RKO (cell line): ENCODE results near the gene FCGR3B.
"Not testable (repeated sequence)": the region's sequence is repeated elsewhere in the genome, so short reads cannot be mapped to it uniquely, and the experiment has no call there.

Experiments
- DNase-seq: peaks from one replicate; pipeline ENCODE4 v3.0.0-alpha.2; 2016; ENCODE audit warnings: low spot score

Gene FCGR3B

GRCh38 chr1:161605762-161606540, 25.0 kb downstream of the FCGR3B start:
- not testable (repeated sequence) for DNase-seq

GRCh38 chr1:161605024-161605423, 26.0 kb downstream of the FCGR3B start:
- not testable (repeated sequence) for DNase-seq

DNA sequence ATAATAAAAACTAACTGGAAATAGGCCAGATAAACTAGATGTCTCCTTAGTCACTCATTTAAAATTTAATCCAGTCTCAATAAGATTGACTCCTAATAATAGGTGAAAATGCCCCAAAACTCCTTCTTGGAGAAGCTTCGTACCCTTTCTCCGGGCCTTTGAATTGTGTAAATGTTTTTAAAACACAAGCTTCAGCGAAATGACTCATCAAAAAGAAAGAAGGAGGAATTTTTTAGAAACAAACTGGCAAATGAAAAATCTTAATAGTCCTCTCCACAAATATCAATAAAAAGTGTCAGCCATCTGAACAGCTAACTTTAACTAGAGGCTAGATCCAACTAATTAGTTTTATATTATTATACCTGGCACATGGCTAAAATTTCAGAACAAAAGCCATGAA, 33.9 kb downstream of the FCGR3B start:
- not testable (repeated sequence) for DNase-seq

- not testable (repeated sequence) for DNase-seq
Measured at GRCh38 chr1:161595583-161595982, 35.4 kb downstream of the FCGR3B start.

DNA sequence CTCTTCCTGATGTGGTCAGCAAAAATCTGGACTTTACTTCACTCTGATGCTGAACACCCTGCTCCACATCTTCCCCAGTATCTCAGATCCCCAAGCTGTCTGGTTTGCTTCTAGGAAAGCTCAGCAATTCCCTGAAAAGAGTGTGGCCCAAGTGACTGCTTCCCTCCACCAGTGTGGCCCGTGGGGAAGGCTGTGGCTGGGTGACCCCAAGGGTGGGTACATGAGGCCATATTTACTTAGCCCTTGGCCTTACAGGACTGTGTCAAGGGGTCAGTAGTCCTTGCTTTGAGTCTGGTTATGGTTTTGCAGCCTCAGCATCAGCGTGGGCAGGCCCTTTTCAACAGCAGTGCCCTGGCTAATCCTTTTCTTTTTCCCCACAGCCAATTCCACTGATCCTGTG, 35.8 kb downstream of the FCGR3B start:
- DNase-seq: not testable (repeated sequence)

- not testable (repeated sequence) for DNase-seq
Measured at GRCh38 chr1:161594269-161594984, 36.5 kb downstream of the FCGR3B start.

DNA sequence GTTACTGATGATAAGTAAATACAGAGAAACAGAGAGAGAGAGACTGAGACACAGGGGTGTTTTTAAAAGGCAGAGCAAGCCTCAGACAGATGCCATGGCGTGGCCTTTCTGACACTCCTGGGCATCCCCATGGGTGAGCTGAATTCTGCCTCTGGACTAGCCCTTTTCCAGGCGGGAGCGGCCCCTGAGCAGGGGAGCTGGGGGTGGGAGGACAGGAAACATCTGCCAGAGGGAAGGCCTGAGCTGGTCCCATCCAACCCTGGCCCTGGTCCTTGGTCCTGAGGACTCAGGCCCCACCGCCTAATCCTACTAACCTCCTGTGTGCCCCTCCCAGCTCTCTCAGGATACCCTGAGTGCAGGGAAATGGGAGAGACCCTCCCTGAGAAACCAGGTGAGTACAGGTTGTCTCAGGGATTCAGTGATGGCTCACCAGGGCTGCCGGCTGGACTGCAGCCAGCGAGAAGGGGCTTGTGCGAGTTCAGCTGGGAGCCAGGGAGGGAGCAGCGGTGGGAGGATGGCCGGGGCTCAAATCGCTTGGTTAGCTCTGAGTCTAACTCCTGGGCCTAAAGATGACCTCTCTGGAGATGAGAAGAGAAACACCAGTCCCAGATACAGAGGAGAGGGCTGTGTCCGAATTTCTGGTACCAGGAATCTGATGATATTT, 37.8 kb downstream of the FCGR3B start:
- not testable (repeated sequence) for DNase-seq

DNA sequence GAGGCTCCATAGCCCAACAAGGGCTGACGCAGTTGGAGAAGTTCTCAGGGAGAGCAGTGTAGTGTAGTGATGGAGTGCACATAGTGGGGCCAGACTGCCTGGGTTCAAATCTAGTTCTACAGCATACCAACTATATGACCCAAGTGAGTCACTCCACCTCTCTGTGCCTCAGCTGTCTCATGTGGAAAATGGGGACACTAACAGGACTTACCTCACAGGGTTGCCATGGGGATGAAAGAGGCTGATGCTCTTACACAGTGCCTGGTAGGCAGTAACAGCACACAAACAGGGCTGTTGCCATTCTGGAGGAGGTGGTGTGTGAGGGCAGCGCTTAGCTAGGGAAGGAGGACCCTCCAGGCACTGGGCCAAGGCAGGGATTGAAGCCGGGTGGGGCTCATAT, 38.4 kb downstream of the FCGR3B start:
- not testable (repeated sequence) for DNase-seq

DNA sequence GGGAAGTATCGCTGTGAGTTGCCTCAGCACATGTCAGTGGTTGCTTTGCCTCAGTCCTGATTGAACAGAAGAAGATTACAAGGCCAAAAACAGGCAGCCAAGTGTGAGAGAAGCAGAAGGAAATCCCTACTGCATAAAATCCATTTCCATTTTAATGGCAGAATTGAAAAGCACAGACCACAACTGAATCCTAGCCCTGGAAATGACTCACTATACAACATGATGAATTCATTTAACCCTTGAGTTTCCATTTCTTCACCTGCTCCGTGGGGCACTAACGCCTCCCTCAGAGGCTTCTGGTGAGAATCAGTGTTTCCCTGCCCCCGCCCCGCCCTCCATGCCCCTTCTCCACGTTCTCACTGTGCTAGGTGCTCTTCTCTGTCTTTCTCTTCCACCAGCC, 41.1 kb downstream of the FCGR3B start:
- not testable (repeated sequence) for DNase-seq

DNA sequence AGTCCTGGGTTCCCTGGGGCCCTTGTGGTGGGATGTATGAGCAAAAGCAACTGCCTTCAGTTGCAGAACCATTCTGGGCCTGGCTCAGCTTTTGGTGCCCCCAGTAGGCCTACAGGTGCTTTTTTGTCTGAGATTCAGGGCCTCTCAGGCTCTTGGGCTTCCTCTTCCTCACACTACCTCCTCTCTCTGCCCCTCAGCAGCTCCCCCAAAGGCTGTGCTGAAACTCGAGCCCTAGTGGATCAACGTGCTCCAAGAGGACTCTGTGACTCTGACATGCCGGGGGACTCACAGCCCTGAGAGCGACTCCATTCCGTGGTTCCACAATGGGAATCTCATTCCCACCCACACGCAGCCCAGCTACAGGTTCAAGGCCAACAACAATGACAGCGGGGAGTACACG, 41.6 kb downstream of the FCGR3B start:
- DNase-seq: not testable (repeated sequence)

- DNase-seq: not testable (repeated sequence)
Measured at GRCh38 chr1:161588596-161588995, 42.4 kb downstream of the FCGR3B start.

GRCh38 chr1:161582882-161583281, 48.1 kb downstream of the FCGR3B start:
- not testable (repeated sequence) for DNase-seq

- DNase-seq: not testable (repeated sequence)
Measured at GRCh38 chr1:161580879-161581537, 50.0 kb downstream of the FCGR3B start.

- DNase-seq: not testable (repeated sequence)
Measured at GRCh38 chr1:161579856-161580507, 51.0 kb downstream of the FCGR3B start.

DNA sequence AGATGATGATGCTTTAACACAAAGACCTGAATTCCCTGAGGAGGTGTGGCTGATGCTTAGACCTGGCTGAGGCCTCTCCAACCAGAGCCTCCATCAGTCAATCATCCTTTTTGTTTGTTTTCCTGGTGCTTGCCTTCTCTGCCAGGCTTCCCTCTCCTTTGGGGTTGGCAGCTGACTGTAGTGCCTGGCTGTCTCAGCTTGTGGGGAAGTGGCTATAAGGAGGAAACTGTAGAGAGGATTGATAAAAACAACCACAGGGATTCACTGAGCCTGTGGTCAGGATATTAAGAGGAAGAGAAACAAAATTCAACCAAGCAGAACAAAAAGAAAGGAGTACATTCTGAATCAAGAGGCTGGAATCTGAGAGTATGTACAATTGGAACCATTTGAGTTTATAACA, 54.3 kb downstream of the FCGR3B start:
- not testable (repeated sequence) for DNase-seq
